Measurements from ENCODE around the gene ABCA4. TPM values are rescaled to one million over a fixed set of nuclear protein-coding genes. Genes with fewer than 3 reads are reported as not detected.

ABCA4 gene
- polyA plus RNA-seq, 1 experiment: 0.25 TPM

DNA sequence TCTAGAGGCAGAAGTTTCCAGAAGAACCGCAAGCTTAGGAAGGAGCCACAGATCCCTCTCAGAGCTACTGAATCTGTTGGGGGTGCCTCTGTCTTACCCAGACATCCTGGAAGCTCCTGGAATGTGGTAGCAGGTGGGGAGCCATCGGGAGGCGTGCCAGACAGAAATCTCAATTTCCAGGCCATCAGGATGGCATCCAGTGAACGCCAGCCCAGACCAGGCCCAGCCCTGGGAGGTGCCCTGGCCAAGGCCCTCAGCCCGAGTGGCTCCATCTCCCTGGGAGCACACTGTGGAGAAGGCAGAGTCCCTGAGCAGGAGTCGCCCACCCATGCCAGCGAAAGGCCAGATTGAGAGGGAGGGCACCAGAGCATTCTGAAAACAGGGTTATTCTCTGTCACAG is 2.5 kb downstream of the ABCA4 start:
- Histone ChIP-seq H3K36me3 (ENCODE audit: control insufficient read depth, insufficient read depth, low read length) (no peaks in the 10 kb centered on the region), H3K27me3 (ENCODE audit: control insufficient read depth, insufficient read depth, low read length) (no peaks in the 10 kb centered on the region), H3K4me3 (ENCODE audit: low read depth, low read length) (no peak overlapping the region)
- ChIA-PET POLR2A (no interaction called here), CTCF (interaction anchor here (1.6 to 1.7 kb wide), 2 partner anchors 56 to 217 kb away, joined by 3 to 6 read pairs; no protein-coding TSS in a partner anchor)
- TF ChIP-seq CTCF (IDR thresholded peaks at IDR 0.05; ENCODE audit: insufficient read depth, low read depth, low read length): no peak
- DNase-seq (ENCODE audit: low read depth): no peak

GRCh38 chr1:94118013-94118412 is 2.9 kb downstream of the ABCA4 start:
- H3K4me3 ChIP-seq (ENCODE audit: low read depth, low read length): no peak overlapping the region
- H3K36me3 ChIP-seq (ENCODE audit: control insufficient read depth, insufficient read depth, low read length): no peaks in the 10 kb centered on the region
- no peak for DNase-seq (ENCODE audit: low read depth)
- ChIA-PET POLR2A (no interaction called here), CTCF (interaction anchor here (1.6 to 1.7 kb wide), 2 partner anchors 56 to 218 kb away, joined by 3 to 6 read pairs; no protein-coding TSS in a partner anchor)
- no peak for TF ChIP-seq CTCF (IDR thresholded peaks at IDR 0.05; ENCODE audit: insufficient read depth, low read depth, low read length)
- no peaks in the 10 kb centered on the region for H3K27me3 ChIP-seq (ENCODE audit: control insufficient read depth, insufficient read depth, low read length)

- CTCF ChIA-PET: interaction anchor here (1.6 kb wide), 1 partner anchor 55 kb away, joined by 3 read pairs; no protein-coding TSS in a partner anchor
- H3K4me3 ChIP-seq (ENCODE audit: low read depth, low read length): no peak overlapping the region
- POLR2A ChIA-PET: no interaction called here
- DNase-seq (ENCODE audit: low read depth): no peak
- no peaks in the 10 kb centered on the region for H3K27me3 ChIP-seq (ENCODE audit: control insufficient read depth, insufficient read depth, low read length)
- no peak for TF ChIP-seq CTCF (IDR thresholded peaks at IDR 0.05; ENCODE audit: insufficient read depth, low read depth, low read length)
- no peaks in the 10 kb centered on the region for H3K36me3 ChIP-seq (ENCODE audit: control insufficient read depth, insufficient read depth, low read length)
Measured at GRCh38 chr1:94117259-94117851, 3.6 kb downstream of the ABCA4 start.

- Histone ChIP-seq H3K4me3 (ENCODE audit: low read depth, low read length) (no peak overlapping the region), H3K27me3 (ENCODE audit: control insufficient read depth, insufficient read depth, low read length) (no peaks in the 10 kb centered on the region), H3K36me3 (ENCODE audit: control insufficient read depth, insufficient read depth, low read length) (no peaks in the 10 kb centered on the region)
- ChIA-PET POLR2A (no interaction called here), CTCF (interaction anchor here (0.6 kb wide), 1 partner anchor 32 kb away, joined by 3 read pairs; no protein-coding TSS in a partner anchor)
- no peak for TF ChIP-seq CTCF (IDR thresholded peaks at IDR 0.05; ENCODE audit: insufficient read depth, low read depth, low read length)
- peak; percentile 58 for DNase-seq (ENCODE audit: low read depth)
Measured at GRCh38 chr1:94115900-94116436, 5.0 kb downstream of the ABCA4 start.

DNA sequence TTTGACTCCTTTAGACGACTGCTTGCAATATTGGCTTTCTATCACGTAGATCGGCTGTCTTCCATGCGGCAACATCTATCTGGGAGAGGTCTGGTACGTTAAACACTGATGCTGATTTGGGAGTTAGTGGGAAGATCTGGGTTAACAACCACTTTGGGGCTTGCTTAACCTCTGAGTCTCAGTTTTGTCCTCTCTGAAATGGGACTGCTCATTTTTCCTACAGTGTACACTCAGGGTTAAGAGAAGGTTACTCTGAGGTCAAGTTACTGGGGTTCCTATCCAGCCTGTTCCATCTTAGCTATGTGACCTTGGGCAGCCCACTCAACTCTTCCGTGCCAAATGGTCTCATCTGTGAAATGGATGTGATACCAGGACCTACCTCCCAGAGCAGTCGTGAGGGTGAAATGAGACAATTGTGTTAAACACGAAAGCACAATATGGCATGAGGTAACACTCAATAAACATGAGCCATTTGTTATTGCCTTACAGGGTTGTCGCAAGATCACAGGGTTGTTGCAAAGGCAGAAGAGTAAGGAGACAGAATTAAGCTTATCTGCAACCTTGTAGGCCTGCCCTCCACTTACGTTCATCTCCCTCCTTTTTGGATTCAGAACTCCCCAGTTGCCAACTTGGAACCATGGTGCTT is 5.6 kb downstream of the ABCA4 start:
- Histone ChIP-seq H3K27me3 (ENCODE audit: control insufficient read depth, insufficient read depth, low read length) (no peaks in the 10 kb centered on the region), H3K36me3 (ENCODE audit: control insufficient read depth, insufficient read depth, low read length) (no peaks in the 10 kb centered on the region), H3K4me3 (ENCODE audit: low read depth, low read length) (no peak overlapping the region)
- no peak for TF ChIP-seq CTCF (IDR thresholded peaks at IDR 0.05; ENCODE audit: insufficient read depth, low read depth, low read length)
- POLR2A ChIA-PET: no interaction called here
- CTCF ChIA-PET: interaction anchor here (0.6 kb wide), 2 partner anchors 33 to 195 kb away, joined by 3 read pairs; no protein-coding TSS in a partner anchor
- DNase-seq (ENCODE audit: low read depth): no peak
